Fibroblast of lung (primary cell): ENCODE measurements around the gene DNER. TPM values are rescaled to one million over a fixed set of nuclear protein-coding genes. Genes with fewer than 3 reads are reported as not detected.

Experiments used
- DNase-seq, 2 donors: peaks; one replicate each; pipeline versions ENCODE4 v3.0.0 to v3.0.0-alpha.2; 2010; ENCODE audit warnings: low read depth in 2 of 2
- H2AFZ ChIP-seq: 2 replicates; pipeline ENCODE4 v1.5.1; 2012; ENCODE audit warnings: low read length, control low read depth, inconsistent platforms
- H3K27ac ChIP-seq: 2 replicates; pipeline ENCODE4 v1.5.1; 2011; ENCODE audit warnings: low read length, control low read depth; ENCODE audit not compliant: insufficient read depth
- H3K27me3 ChIP-seq: 2 replicates; pipeline ENCODE4 v1.5.1; 2011; ENCODE audit warnings: mild to moderate bottlenecking, low read length; ENCODE audit not compliant: control insufficient read depth, insufficient read depth
- H3K36me3 ChIP-seq: 2 replicates; pipeline ENCODE4 v1.5.1; 2011; ENCODE audit warnings: low read length; ENCODE audit not compliant: control insufficient read depth, insufficient read depth
- H3K4me1 ChIP-seq: 2 replicates; pipeline ENCODE4 v1.5.1; 2011; ENCODE audit warnings: low read length; ENCODE audit not compliant: control insufficient read depth, insufficient read depth; ENCODE audit errors: extremely low read depth
- H3K4me2 ChIP-seq: 2 replicates; pipeline ENCODE4 v1.5.1; 2011; ENCODE audit warnings: low read length, control low read depth; ENCODE audit not compliant: insufficient read depth; ENCODE audit errors: extremely low read depth
- H3K4me3 ChIP-seq, 4 experiments: fragments of 200-600 bp in 1 of 4; sonication (generic) in 1 of 4; replicated peaks in 1 of 4; 2 replicates each; pipeline ENCODE4 v1.5.1; 2011 to 2016; ENCODE audit warnings: low read length in 4 of 4, low read depth in 3 of 4, mild to moderate bottlenecking in 3 of 4, control low read depth in 2 of 4, inconsistent platforms in 1 of 4, mixed read lengths in 1 of 4; ENCODE audit not compliant: insufficient read depth in 1 of 4; ENCODE audit errors: control extremely low read depth in 1 of 4
- H3K79me2 ChIP-seq: 2 replicates; pipeline ENCODE4 v1.5.1; 2012; ENCODE audit warnings: mild to moderate bottlenecking, low read length, inconsistent platforms; ENCODE audit not compliant: control insufficient read depth, insufficient read depth
- H3K9ac ChIP-seq: 2 replicates; pipeline ENCODE4 v1.5.1; 2011; ENCODE audit warnings: mild to moderate bottlenecking, low read length, control low read depth; ENCODE audit not compliant: insufficient read depth
- H3K9me3 ChIP-seq: 2 replicates; pipeline ENCODE4 v1.5.1; 2012; ENCODE audit warnings: low read depth, low read length; ENCODE audit not compliant: control insufficient read depth, insufficient read depth
- H4K20me1 ChIP-seq: 2 replicates; pipeline ENCODE4 v1.5.1; 2011; ENCODE audit warnings: low read length; ENCODE audit not compliant: control insufficient read depth, insufficient read depth; ENCODE audit errors: extremely low read depth
- EZH2 ChIP-seq: IDR thresholded peaks from 2 replicates; pipeline ENCODE4 v1.5.1; 2012; ENCODE audit warnings: low read length, control low read depth, mild to moderate bottlenecking; ENCODE audit errors: missing control alignments
- polyA plus RNA-seq, 2 donors: library from polyadenylated mRNA; depleted of rRNA in 1 of 2; stranded (reverse) in 1 of 2; unstranded in 1 of 2; fragments of >200 nt; gene quantifications; 2 replicates each; pipeline ENCODE4 v1.2.1, GENCODE V29; 2011 to 2012; ENCODE audit warnings: missing spikeins in 1 of 2
- total RNA-seq: library from RNA; depleted of rRNA; stranded (reverse); fragments of >200 nt; gene quantifications from 2 replicates; pipeline ENCODE4 v1.2.1, GENCODE V29; 2014
- TF ChIP-seq, protein P1 (sequence below), 2 donors: IDR thresholded peaks in 1 of 2; conservative IDR thresholded peaks in 1 of 2; 1 replicate in 1 of 2; 2 replicates in 1 of 2; pipeline ENCODE4 v1.5.1; 2011 to 2012; ENCODE audit warnings: low read length in 2 of 2, control low read depth in 1 of 2, inconsistent platforms in 1 of 2, low read depth in 1 of 2, mild to moderate bottlenecking in 1 of 2

The DNER gene
- total and polyA plus RNA-seq, 2 donors (not counting 1 experiment from before 2014, with no cell fraction given) = 0.33 to 0.43 TPM

DNA sequence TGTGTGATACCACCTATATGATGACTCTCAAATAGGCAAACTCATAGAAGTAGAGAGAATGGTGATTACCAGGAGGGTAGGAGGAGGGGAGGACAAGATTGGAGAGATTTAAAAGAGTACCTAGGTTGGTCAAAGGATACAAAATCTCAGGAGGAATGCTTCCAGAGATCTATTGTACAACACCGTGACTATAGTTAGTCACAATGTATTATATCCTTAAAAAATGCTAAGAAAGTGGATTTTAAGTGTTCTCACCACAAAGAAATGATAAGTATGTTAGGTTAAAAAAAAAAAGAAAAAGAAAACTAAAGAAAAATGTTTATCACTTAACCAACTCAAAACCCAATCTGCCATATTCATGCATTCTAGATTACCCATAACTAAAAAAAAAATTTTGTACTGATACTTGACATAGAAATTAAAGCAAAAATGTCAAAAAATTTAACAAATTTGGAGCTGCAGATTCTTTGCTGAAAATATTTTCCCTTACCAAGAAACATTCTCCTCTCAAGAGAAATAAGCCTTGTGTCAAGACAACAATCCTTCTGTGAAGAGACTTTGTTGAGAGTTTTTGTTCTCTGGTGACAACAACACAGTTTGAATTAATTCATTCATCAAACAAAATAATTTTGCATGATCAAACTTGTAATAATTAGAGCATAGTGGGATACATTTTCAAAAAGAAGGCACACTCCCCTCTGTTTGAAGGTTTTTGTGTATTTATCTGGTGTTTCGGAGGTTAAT lies 213.1 kb downstream of the DNER start:
- DNase-seq = peak in 1 of 2 donors; percentile 59

DNA sequence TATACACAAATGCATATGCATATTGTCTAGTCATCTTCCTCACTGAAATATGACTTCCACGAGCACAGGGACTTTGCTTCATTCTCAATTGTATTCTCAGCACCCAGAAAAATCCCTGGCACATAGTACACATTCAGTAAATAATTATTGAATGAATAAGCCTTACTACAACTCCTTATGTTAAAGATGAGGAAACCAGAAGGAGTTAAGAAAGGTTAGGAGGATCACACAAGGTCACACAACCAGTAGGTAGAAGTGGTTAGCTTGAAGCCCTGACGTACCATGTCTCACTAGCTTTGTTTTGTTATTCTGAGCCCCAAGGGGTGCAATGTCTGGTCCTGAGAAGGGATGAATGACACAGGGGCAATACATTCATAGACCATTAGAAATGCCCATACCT lies 222.3 kb downstream of the DNER start:
- Histone ChIP-seq H3K36me3 (no peaks in the 10 kb centered on the region), H3K4me2 (no peak overlapping the region), H3K9me3 (no peaks in the 10 kb centered on the region), H3K9ac (no peak overlapping the region), H4K20me1 (no peaks in the 10 kb centered on the region), H3K4me3 (no peak overlapping the region), H2AFZ (no peak overlapping the region), H3K27ac (no peak overlapping the region), H3K79me2 (no peaks in the 10 kb centered on the region), H3K4me1 (no peaks in the 10 kb centered on the region), H3K27me3 (no peaks in the 10 kb centered on the region)
- TF ChIP-seq, protein P1, sequence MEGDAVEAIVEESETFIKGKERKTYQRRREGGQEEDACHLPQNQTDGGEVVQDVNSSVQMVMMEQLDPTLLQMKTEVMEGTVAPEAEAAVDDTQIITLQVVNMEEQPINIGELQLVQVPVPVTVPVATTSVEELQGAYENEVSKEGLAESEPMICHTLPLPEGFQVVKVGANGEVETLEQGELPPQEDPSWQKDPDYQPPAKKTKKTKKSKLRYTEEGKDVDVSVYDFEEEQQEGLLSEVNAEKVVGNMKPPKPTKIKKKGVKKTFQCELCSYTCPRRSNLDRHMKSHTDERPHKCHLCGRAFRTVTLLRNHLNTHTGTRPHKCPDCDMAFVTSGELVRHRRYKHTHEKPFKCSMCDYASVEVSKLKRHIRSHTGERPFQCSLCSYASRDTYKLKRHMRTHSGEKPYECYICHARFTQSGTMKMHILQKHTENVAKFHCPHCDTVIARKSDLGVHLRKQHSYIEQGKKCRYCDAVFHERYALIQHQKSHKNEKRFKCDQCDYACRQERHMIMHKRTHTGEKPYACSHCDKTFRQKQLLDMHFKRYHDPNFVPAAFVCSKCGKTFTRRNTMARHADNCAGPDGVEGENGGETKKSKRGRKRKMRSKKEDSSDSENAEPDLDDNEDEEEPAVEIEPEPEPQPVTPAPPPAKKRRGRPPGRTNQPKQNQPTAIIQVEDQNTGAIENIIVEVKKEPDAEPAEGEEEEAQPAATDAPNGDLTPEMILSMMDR (conservative IDR thresholded peaks at IDR 0.05 in 1 of 2, IDR thresholded peaks at IDR 0.05 in 1 of 2; ENCODE audit: low read depth in 1 of 2, low read length in 2 of 2) = no peak
- peak in 1 of 2 donors; percentile 63 for DNase-seq

More for the DNA sequence above, 213.1 kb downstream of the DNER start:
- Histone ChIP-seq H3K79me2 (no peaks in the 10 kb centered on the region), H3K4me1 (no peaks in the 10 kb centered on the region), H3K27ac (no peak overlapping the region), H4K20me1 (no peaks in the 10 kb centered on the region), H3K4me3 (no peak overlapping the region), H3K27me3 (no peaks in the 10 kb centered on the region), H3K9me3 (no peaks in the 10 kb centered on the region), H3K9ac (no peak overlapping the region), H3K36me3 (no peaks in the 10 kb centered on the region), H2AFZ (no peak overlapping the region), H3K4me2 (no peak overlapping the region)
- TF ChIP-seq EZH2 = no peak
- TF ChIP-seq, protein P1 (conservative IDR thresholded peaks at IDR 0.05 in 1 of 2, IDR thresholded peaks at IDR 0.05 in 1 of 2; ENCODE audit: low read depth in 1 of 2, low read length in 2 of 2) = no peak

DNA sequence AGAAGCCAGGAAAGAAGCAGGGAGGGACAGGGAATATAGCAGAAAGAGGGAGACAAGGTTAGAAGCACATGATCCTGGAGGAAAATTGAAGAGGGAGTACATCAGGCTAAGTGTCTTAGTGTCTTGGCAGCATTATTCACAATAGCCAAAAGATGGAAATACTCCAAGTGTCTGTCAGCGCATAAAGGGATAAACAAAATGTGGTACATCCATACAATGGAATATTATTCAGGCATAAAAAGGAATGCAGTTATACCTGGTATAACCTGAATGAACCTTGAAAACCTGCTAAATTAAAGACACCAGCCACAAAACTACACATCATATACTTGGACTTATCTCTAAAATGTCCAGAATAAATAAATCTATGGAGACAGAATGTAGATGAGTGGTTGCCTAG lies 224.2 kb downstream of the DNER start:
- Histone ChIP-seq H3K4me2 (no peak overlapping the region), H3K9me3 (no peaks in the 10 kb centered on the region), H3K27me3 (no peaks in the 10 kb centered on the region), H3K4me3 (no peak overlapping the region), H2AFZ (no peak overlapping the region), H3K9ac (no peak overlapping the region), H3K79me2 (no peaks in the 10 kb centered on the region), H4K20me1 (no peaks in the 10 kb centered on the region), H3K36me3 (no peaks in the 10 kb centered on the region), H3K4me1 (no peaks in the 10 kb centered on the region), H3K27ac (no peak overlapping the region)
- DNase-seq = no peak
- no peak for TF ChIP-seq EZH2
- TF ChIP-seq, protein P1 (conservative IDR thresholded peaks at IDR 0.05 in 1 of 2, IDR thresholded peaks at IDR 0.05 in 1 of 2; ENCODE audit: low read depth in 1 of 2, low read length in 2 of 2) = no peak
